Measurements from ENCODE around the gene CCBE1.

CCBE1 gene

GRCh38 chr18:59685501-59685900, 11.7 kb downstream of the CCBE1 start:
- no peak overlapping the region for H3K27ac ChIP-seq
- no peak for TF ChIP-seq CTCF (IDR thresholded peaks at IDR 0.05)
- no peak for TF ChIP-seq ZFX (IDR thresholded peaks at IDR 0.05; ENCODE audit: borderline replicate concordance)

GRCh38 chr18:59684777-59685176, 12.4 kb downstream of the CCBE1 start:
- no peak for TF ChIP-seq CTCF (IDR thresholded peaks at IDR 0.05)
- TF ChIP-seq ZFX (IDR thresholded peaks at IDR 0.05; ENCODE audit: borderline replicate concordance) = no peak
- no peak overlapping the region for H3K27ac ChIP-seq

- TF ChIP-seq ZFX (IDR thresholded peaks at IDR 0.05; ENCODE audit: borderline replicate concordance) (no peak), CTCF (IDR thresholded peaks at IDR 0.05) (no peak)
- H3K27ac ChIP-seq = no peak overlapping the region
Measured at GRCh38 chr18:59681521-59682004, 15.7 kb downstream of the CCBE1 start.

GRCh38 chr18:59681051-59681450, 16.2 kb downstream of the CCBE1 start:
- no peak for TF ChIP-seq ZFX (IDR thresholded peaks at IDR 0.05; ENCODE audit: borderline replicate concordance)
- no peak overlapping the region for H3K27ac ChIP-seq

GRCh38 chr18:59675346-59675745, 21.9 kb downstream of the CCBE1 start:
- no peak overlapping the region for H3K27ac ChIP-seq
- TF ChIP-seq CTCF (IDR thresholded peaks at IDR 0.05) (no peak), ZFX (IDR thresholded peaks at IDR 0.05; ENCODE audit: borderline replicate concordance) (no peak)

- TF ChIP-seq CTCF (IDR thresholded peaks at IDR 0.05) (no peak), ZFX (IDR thresholded peaks at IDR 0.05; ENCODE audit: borderline replicate concordance) (no peak)
- H3K27ac ChIP-seq = no peak overlapping the region
Measured at GRCh38 chr18:59674903-59675270, 22.3 kb downstream of the CCBE1 start.

- no peak for TF ChIP-seq ZFX (IDR thresholded peaks at IDR 0.05; ENCODE audit: borderline replicate concordance)
- TF ChIP-seq CTCF (IDR thresholded peaks at IDR 0.05) = no peak
- H3K27ac ChIP-seq = no peak overlapping the region
Measured at GRCh38 chr18:59674186-59674902, 22.9 kb downstream of the CCBE1 start.
